SK-N-SH (cell line): ENCODE data around the gene PEMT. TPM values are rescaled to one million over a fixed set of nuclear protein-coding genes. Genes with fewer than 3 reads are reported as not detected.

Experiments
- CTCF ChIA-PET: fragments of 300-600, 350-600 bp; formaldehyde crosslinking; extraction: SDS; loops from one replicate; lab custom pipeline; 2021; lab: Yijun Ruan, JAX
- POLR2A ChIA-PET: fragments of 350-600 bp; sonication (Branson Sonifier 250); formaldehyde crosslinking; extraction: SDS; loops from one replicate; lab custom pipeline; 2020; ENCODE audit warnings: antibody characterized with exemption, inconsistent platforms; lab: Yijun Ruan, JAX
- DNase-seq: peaks from one replicate; pipeline ENCODE4 v3.0.0; 2012
- H2AFZ ChIP-seq: fragments of 200-600 bp; sonication (generic); 2 replicates; pipeline ENCODE4 v1.8.1; 2016; ENCODE audit warnings: antibody characterized with exemption, mild to moderate bottlenecking, low read depth
- H3F3A ChIP-seq: fragments of 200-600 bp; sonication (generic); replicated peaks from 2 replicates; pipeline ENCODE3; 2016; ENCODE audit warnings: antibody characterized with exemption, mild to moderate bottlenecking; ENCODE audit not compliant: insufficient read depth
- H3K27ac ChIP-seq, 2 experiments: fragments of 200-500 bp in 1 of 2; fragments of 200-600 bp in 1 of 2; sonication (Bioruptor generic) in 1 of 2; sonication (generic), shearing (Covaris generic) in 1 of 2; 2 replicates each; pipeline versions ENCODE4 v1.5.1 to v1.6.1; 2014 to 2016; ENCODE audit warnings: low read depth in 2 of 2, inconsistent platforms in 1 of 2, low read length in 1 of 2, mild to moderate bottlenecking in 1 of 2, mixed read lengths in 1 of 2
- H3K27me3 ChIP-seq: fragments of 200-600 bp; sonication (generic), shearing (Covaris generic); 2 replicates; pipeline ENCODE4 v1.6.1; 2016; ENCODE audit warnings: mixed run types; ENCODE audit not compliant: insufficient read depth
- H3K36me3 ChIP-seq, 2 experiments: fragments of 200-500 bp in 1 of 2; fragments of 200-600 bp in 1 of 2; sonication (Bioruptor generic) in 1 of 2; sonication (generic) in 1 of 2; replicated peaks in 1 of 2; 2 replicates each; pipeline versions ENCODE3 to v1.5.1; 2014 to 2016; ENCODE audit warnings: low read length in 1 of 2, mild to moderate bottlenecking in 1 of 2; ENCODE audit not compliant: insufficient read depth in 2 of 2, control insufficient read depth in 1 of 2
- H3K4me1 ChIP-seq, 2 experiments: fragments of 200-500 bp in 1 of 2; fragments of 200-600 bp in 1 of 2; sonication (Bioruptor generic) in 1 of 2; sonication (generic), shearing (Covaris generic) in 1 of 2; 2 replicates each; pipeline versions ENCODE4 v1.5.1 to v1.6.1; 2014 to 2016; ENCODE audit warnings: low read depth in 1 of 2, low read length in 1 of 2, mixed run types in 1 of 2; ENCODE audit not compliant: insufficient read depth in 2 of 2, control insufficient read depth in 1 of 2
- H3K4me2 ChIP-seq: fragments of 200-600 bp; sonication (generic), shearing (Covaris generic); 2 replicates; pipeline ENCODE4 v1.6.1; 2017; ENCODE audit warnings: mixed run types
- H3K4me3 ChIP-seq, 2 experiments: fragments of 200-500 bp in 1 of 2; fragments of 200-600 bp in 1 of 2; sonication (Bioruptor generic) in 1 of 2; sonication (generic), shearing (Covaris generic) in 1 of 2; 2 replicates each; pipeline versions ENCODE4 v1.5.1 to v1.8.1; 2014 to 2016; ENCODE audit warnings: low read depth in 2 of 2, inconsistent platforms in 1 of 2, low read length in 1 of 2, mild to moderate bottlenecking in 1 of 2, mixed read lengths in 1 of 2, moderate library complexity in 1 of 2
- H3K79me2 ChIP-seq: fragments of 200-600 bp; sonication (generic); 2 replicates; pipeline ENCODE4 v1.8.1; 2017; ENCODE audit warnings: mild to moderate bottlenecking; ENCODE audit not compliant: insufficient read depth
- H3K9ac ChIP-seq: fragments of 200-600 bp; sonication (generic); 2 replicates; pipeline ENCODE4 v1.6.1; 2017; ENCODE audit warnings: mixed run types
- H3K9me2 ChIP-seq: fragments of 200-600 bp; sonication (generic); 2 replicates; pipeline ENCODE4 v1.6.1; 2017; ENCODE audit warnings: mixed run types
- H3K9me3 ChIP-seq: fragments of 200-600 bp; sonication (generic); 2 replicates; pipeline ENCODE4 v1.6.1; 2017; ENCODE audit warnings: mixed run types, mild to moderate bottlenecking, moderate library complexity
- H4K20me1 ChIP-seq: fragments of 200-600 bp; sonication (generic); 2 replicates; pipeline ENCODE4 v1.6.1; 2017; ENCODE audit warnings: mild to moderate bottlenecking, mixed run types; ENCODE audit not compliant: insufficient read depth
- CHD2 ChIP-seq: fragments of 150-350 bp; IDR thresholded peaks from 2 replicates; pipeline ENCODE4 v1.6.1; 2018; ENCODE audit warnings: low read length; ENCODE audit not compliant: partially characterized antibody
- EP300 ChIP-seq, 2 experiments: IDR thresholded peaks; 2 replicates each; pipeline versions ENCODE4 v1.4.0 to v1.6.1; 2012; ENCODE audit warnings: borderline replicate concordance in 1 of 2, low read depth in 1 of 2, low read length in 1 of 2
- GATA2 ChIP-seq: sonication (generic); formaldehyde crosslinking; IDR thresholded peaks from 2 replicates; pipeline ENCODE4 v1.5.0; 2020; ENCODE audit warnings: mild to moderate bottlenecking, missing genetic modification reagents
- JUND ChIP-seq: IDR thresholded peaks from 2 replicates; pipeline ENCODE4 v1.4.0; 2012
- MXI1 ChIP-seq: IDR thresholded peaks from 2 replicates; pipeline ENCODE4 v1.6.1; 2012; ENCODE audit warnings: mild to moderate bottlenecking, low read depth, low read length, improper control_type of control experiment
- NRF1 ChIP-seq: IDR thresholded peaks from 2 replicates; pipeline ENCODE4 v1.6.1; 2012; ENCODE audit warnings: low read depth, mild to moderate bottlenecking, low read length
- POLR2AphosphoS5 ChIP-seq: IDR thresholded peaks from 2 replicates; pipeline ENCODE4 v1.6.1; 2012; ENCODE audit warnings: low read depth, low read length
- RAD21 ChIP-seq: IDR thresholded peaks from 2 replicates; pipeline ENCODE4 v1.6.1; 2012; ENCODE audit warnings: mild to moderate bottlenecking, low read length
- RCOR1 ChIP-seq: fragments of 150-350 bp; IDR thresholded peaks from 2 replicates; pipeline ENCODE4 v1.6.1; 2017; ENCODE audit warnings: antibody characterized with exemption, low read length
- RFX5 ChIP-seq: IDR thresholded peaks from 2 replicates; pipeline ENCODE4 v1.6.1; 2012; ENCODE audit warnings: mild to moderate bottlenecking, improper control_type of control experiment, low read length
- SMC3 ChIP-seq: IDR thresholded peaks from 2 replicates; pipeline ENCODE4 v1.6.1; 2012; ENCODE audit warnings: low read depth, low read length, improper control_type of control experiment
- TEAD4 ChIP-seq: IDR thresholded peaks from 2 replicates; pipeline ENCODE4 v1.4.0; 2012; ENCODE audit warnings: mild to moderate bottlenecking, borderline replicate concordance; ENCODE audit not compliant: insufficient read depth
- USF1 ChIP-seq: IDR thresholded peaks from 2 replicates; pipeline ENCODE4 v1.4.0; 2012; ENCODE audit warnings: low read depth, borderline replicate concordance
- YY1 ChIP-seq: IDR thresholded peaks from 2 replicates; pipeline ENCODE4 v1.4.0; 2012; ENCODE audit warnings: low read depth, mild to moderate bottlenecking
- WGBS: methylation state at CpG from one replicate; pipeline ENCODE4 v1.1.6; 2017; ENCODE audit warnings: low lambda C conversion rate; 5-methylcytosine and 5-hydroxymethylcytosine counted together
- polyA plus RNA-seq, 3 experiments: library from polyadenylated mRNA; depleted of rRNA; stranded (reverse); fragments of >200 nt; gene quantifications; 2 replicates each; pipeline ENCODE4 v1.2.3, GENCODE V29; 2012

PEMT gene
- polyA plus RNA-seq, 1 of the 3 experiments (the other 2 are of a cell fraction), result 52.8 TPM

DNA sequence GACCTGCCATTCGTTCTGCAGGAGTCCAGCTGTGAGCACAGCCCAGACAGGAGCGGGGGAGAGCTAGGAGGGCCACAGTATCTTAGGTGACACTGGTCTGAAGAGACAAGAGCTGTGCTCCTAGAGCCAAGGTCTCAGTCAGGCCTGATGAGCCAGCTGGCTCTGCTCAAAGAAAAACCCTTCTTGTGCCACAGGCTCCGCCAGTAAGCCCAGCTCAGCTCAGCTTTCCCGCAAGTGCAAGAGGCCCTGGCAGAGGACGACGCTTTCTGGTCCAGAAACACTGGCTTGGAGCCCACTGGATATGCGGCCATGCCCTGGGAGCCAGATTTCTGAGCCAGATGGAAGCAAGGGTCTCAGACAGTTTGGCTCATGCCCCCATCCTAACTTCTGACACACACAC, 23.9 kb downstream of the PEMT start:
- no peaks in the 10 kb centered on the region for H3K9me3 ChIP-seq
- peak; percentile 18 for TF ChIP-seq CHD2
- TF ChIP-seq YY1, result no peak
- peak; percentile 33 for TF ChIP-seq RAD21
- H3K4me1 ChIP-seq, result peaks cover 0 to 52% of the 10 kb centered on the region in 2 experiments; a peak in 1 of 4 replicates
- DNase-seq, result peak; percentile 65
- H4K20me1 ChIP-seq, result 0 out of 2 replicates have a peak, but pooled peaks cover 4% of the 10 kb centered on the region
- H3K79me2 ChIP-seq, result no peaks in the 10 kb centered on the region
- H3K36me3 ChIP-seq, result no peaks in the 10 kb centered on the region
- no peak overlapping the region for H3K4me2 ChIP-seq
- H3K9me2 ChIP-seq, result no peaks in the 10 kb centered on the region
- H3F3A ChIP-seq, result no peaks in the 10 kb centered on the region
- no peaks in the 10 kb centered on the region for H3K27me3 ChIP-seq
- no peak overlapping the region for H3K4me3 ChIP-seq
- CTCF ChIA-PET, result interaction anchor here (1.2 to 8.1 kb wide), 19 partner anchors 11 to 456 kb away, joined by 3 to 185 read pairs (median 18); partner anchors contain the start of genes PEMT and RASD1
- H3K27ac ChIP-seq, result peak overlapping the region in 1 of 2 experiments; percentile 77; a peak in 2 of 4 replicates
- H2AFZ ChIP-seq, result no peak overlapping the region
- no peak overlapping the region for H3K9ac ChIP-seq
- WGBS, result 77% methylated on average over 5 of the region's 7 CpGs
- POLR2A ChIA-PET, result interaction anchor here (0.6 to 2.1 kb wide), 2 partner anchors 68 to 71 kb away, joined by 3 to 14 read pairs; partner anchors contain the start of gene RASD1

- no peak overlapping the region for H3K9ac ChIP-seq
- H3K36me3 ChIP-seq, result no peaks in the 10 kb centered on the region
- no peaks in the 10 kb centered on the region for H3F3A ChIP-seq
- H3K27ac ChIP-seq, result peak overlapping the region in 1 of 2 experiments; percentile 77; a peak in 2 of 4 replicates
- no peak overlapping the region for H2AFZ ChIP-seq
- H3K4me1 ChIP-seq, result peaks cover 0 to 52% of the 10 kb centered on the region in 2 experiments; a peak in 1 of 4 replicates
- no peaks in the 10 kb centered on the region for H3K79me2 ChIP-seq
- H3K27me3 ChIP-seq, result no peaks in the 10 kb centered on the region
- TF ChIP-seq RCOR1, result no peak
- TF ChIP-seq USF1, result no peak
- TF ChIP-seq RAD21, result no peak
- TF ChIP-seq SMC3, result no peak
- TF ChIP-seq RFX5, result no peak
- no peak for TF ChIP-seq JUND
- no peak for TF ChIP-seq EP300 (IDR thresholded peaks at IDR 0.05; ENCODE audit: borderline replicate concordance in 1 of 2, low read depth in 1 of 2, low read length in 1 of 2)
- TF ChIP-seq NRF1, result no peak
- no peak for TF ChIP-seq POLR2AphosphoS5
- no peak for TF ChIP-seq MXI1
- TF ChIP-seq TEAD4, result no peak
- TF ChIP-seq GATA2, result no peak
- H3K4me2 ChIP-seq, result no peak overlapping the region
- no peaks in the 10 kb centered on the region for H3K9me2 ChIP-seq
- ChIA-PET CTCF (interaction anchor here (1.2 to 8.1 kb wide), 13 partner anchors 11 to 457 kb away, joined by 3 to 185 read pairs (median 20); partner anchors contain the start of gene RASD1), POLR2A (interaction anchor here (0.5 to 2.1 kb wide), 2 partner anchors 70 to 307 kb away, joined by 3 to 14 read pairs; partner anchors contain the start of gene RASD1)
- 0 out of 2 replicates have a peak, but pooled peaks cover 4% of the 10 kb centered on the region for H4K20me1 ChIP-seq
- 92% methylated on average over 4 of the region's 11 CpGs for WGBS
- H3K4me3 ChIP-seq, result no peak overlapping the region
- no peaks in the 10 kb centered on the region for H3K9me3 ChIP-seq
- DNase-seq, result no peak
Measured at GRCh38 chr17:17566896-17567513, 24.5 kb downstream of the PEMT start.
